SHP77 (cell line): ENCODE data around the gene DNAJB14.

Experiments used
- DNase-seq, 2 experiments: peaks; one replicate each; lab custom pipeline; 2025; lab: John Stamatoyannopoulos, UW

Gene DNAJB14

GRCh38 chr4:99943904-99944437, 2.4 kb downstream of the DNAJB14 start:
- DNase-seq: no peak

GRCh38 chr4:99938243-99938753, 8.1 kb downstream of the DNAJB14 start:
- no peak for DNase-seq

- no peak for DNase-seq
These were observed 11.5 kb downstream of the DNAJB14 start for GRCh38 chr4:99934891-99935290.

- no peak for DNase-seq
These were observed 18.9 kb downstream of the DNAJB14 start for GRCh38 chr4:99927566-99927965.

GRCh38 chr4:99921174-99921573, 25.2 kb downstream of the DNAJB14 start:
- no peak for DNase-seq

- DNase-seq: no peak
These were observed 27.8 kb downstream of the DNAJB14 start for GRCh38 chr4:99918656-99919055.

- DNase-seq: no peak
These were observed 28.8 kb downstream of the DNAJB14 start for GRCh38 chr4:99917575-99917974.

GRCh38 chr4:99915449-99915848, 31.0 kb downstream of the DNAJB14 start:
- DNase-seq: no peak

- no peak for DNase-seq
These were observed 51.4 kb downstream of the DNAJB14 start for GRCh38 chr4:99894998-99895397.

- peak; percentile 39 to 54 for DNase-seq
These were observed 52.0 kb downstream of the DNAJB14 start, which contains the start of gene LAMTOR3 for GRCh38 chr4:99894161-99894997. Gene LAMTOR3 (minus strand): TSS chr4:99894427. CDS start chr4:99893963, 464 bp downstream.

GRCh38 chr4:99893839-99894160, 52.6 kb downstream of the DNAJB14 start:
- DNase-seq: no peak

GRCh38 chr4:99893029-99893428, 53.4 kb downstream of the DNAJB14 start:
- DNase-seq: no peak

- no peak for DNase-seq
These were observed 55.1 kb downstream of the DNAJB14 start for GRCh38 chr4:99891351-99891750.

GRCh38 chr4:99887837-99888236, 58.6 kb downstream of the DNAJB14 start:
- no peak for DNase-seq

- DNase-seq: no peak
These were observed 60.3 kb downstream of the DNAJB14 start for GRCh38 chr4:99886146-99886545.

- no peak for DNase-seq
These were observed 60.7 kb downstream of the DNAJB14 start for GRCh38 chr4:99885687-99886086.

GRCh38 chr4:99885063-99885664, 61.3 kb downstream of the DNAJB14 start:
- no peak for DNase-seq

GRCh38 chr4:99879458-99879857, 67.0 kb downstream of the DNAJB14 start:
- no peak for DNase-seq

- no peak for DNase-seq
These were observed 67.8 kb downstream of the DNAJB14 start for GRCh38 chr4:99878604-99879003.

- no peak for DNase-seq
These were observed 69.5 kb downstream of the DNAJB14 start for GRCh38 chr4:99876946-99877345.

- no peak for DNase-seq
These were observed 71.3 kb downstream of the DNAJB14 start for GRCh38 chr4:99875071-99875470.

- no peak for DNase-seq
These were observed 73.8 kb downstream of the DNAJB14 start for GRCh38 chr4:99872570-99872969.

GRCh38 chr4:99868126-99868596, 78.3 kb downstream of the DNAJB14 start:
- no peak for DNase-seq
